Mesenchymal stem cell (in vitro differentiated cells and primary cell): ENCODE results near the gene MCRIP2.

Experiments used
- DNase-seq: peaks from one replicate; pipeline ENCODE4 v3.0.0-alpha.2; 2013
- H2AFZ ChIP-seq: one replicate; pipeline ENCODE4 v1.6.1; 2013; ENCODE audit warnings: low read depth, mild to moderate bottlenecking, control low read depth, inconsistent platforms, low read length, moderate library complexity
- H2AK5ac ChIP-seq: 2 replicates; pipeline ENCODE4 v1.6.1; 2013; ENCODE audit warnings: low read length, moderate library complexity, mild to moderate bottlenecking, inconsistent platforms; ENCODE audit not compliant: severe bottlenecking
- H2BK120ac ChIP-seq: one replicate; pipeline ENCODE4 v1.6.1; 2013; ENCODE audit warnings: low read depth, mild to moderate bottlenecking, inconsistent platforms, low read length, moderate library complexity
- H2BK12ac ChIP-seq, 2 experiments: one replicate each; pipeline ENCODE4 v1.6.1; 2013; ENCODE audit warnings: inconsistent platforms in 2 of 2, low read length in 2 of 2, mild to moderate bottlenecking in 2 of 2, moderate library complexity in 2 of 2, control low read depth in 1 of 2
- H2BK15ac ChIP-seq: one replicate; pipeline ENCODE4 v1.6.1; 2013; ENCODE audit warnings: mild to moderate bottlenecking, low read depth, inconsistent platforms; ENCODE audit not compliant: poor library complexity, severe bottlenecking
- H2BK5ac ChIP-seq: 2 replicates; pipeline ENCODE4 v1.6.1; 2013; ENCODE audit warnings: low read depth, mild to moderate bottlenecking, low read length, control low read depth, inconsistent platforms; ENCODE audit not compliant: poor library complexity, severe bottlenecking
- H3K14ac ChIP-seq, 2 experiments: one replicate each; pipeline ENCODE4 v1.6.1; 2013; ENCODE audit warnings: inconsistent platforms in 2 of 2, low read length in 2 of 2, control low read depth in 1 of 2, mild to moderate bottlenecking in 1 of 2, moderate library complexity in 1 of 2
- H3K18ac ChIP-seq, 2 experiments: one replicate each; pipeline ENCODE4 v1.6.1; 2013; ENCODE audit warnings: inconsistent platforms in 2 of 2, low read length in 2 of 2, control low read depth in 1 of 2, low read depth in 1 of 2, mild to moderate bottlenecking in 1 of 2
- H3K23ac ChIP-seq, 2 experiments: one replicate each; pipeline ENCODE4 v1.6.1; 2013; ENCODE audit warnings: inconsistent platforms in 2 of 2, low read length in 2 of 2, mild to moderate bottlenecking in 2 of 2, moderate library complexity in 2 of 2, control low read depth in 1 of 2
- H3K27ac ChIP-seq: 2 replicates; pipeline ENCODE4 v1.5.1; 2013; ENCODE audit warnings: mild to moderate bottlenecking, moderate library complexity, low read length, control low read depth, inconsistent platforms; ENCODE audit not compliant: poor library complexity, severe bottlenecking
- H3K27me3 ChIP-seq, 2 experiments: 2 replicates each; pipeline versions ENCODE4 v1.6.1 to v1.7.0; 2013; ENCODE audit warnings: low read length in 2 of 2, mild to moderate bottlenecking in 2 of 2, moderate library complexity in 2 of 2, control low read depth in 1 of 2, inconsistent platforms in 1 of 2; ENCODE audit not compliant: control insufficient read depth in 1 of 2, insufficient read depth in 1 of 2
- H3K36me3 ChIP-seq, 2 experiments: 2 replicates each; pipeline versions ENCODE4 v1.6.1 to v1.7.0; 2013; ENCODE audit warnings: low read length in 2 of 2, control low read depth in 1 of 2, inconsistent platforms in 1 of 2, low read depth in 1 of 2, mild to moderate bottlenecking in 1 of 2; ENCODE audit not compliant: insufficient read depth in 2 of 2, control insufficient read depth in 1 of 2
- H3K4ac ChIP-seq, 2 experiments: one replicate each; pipeline ENCODE4 v1.6.1; 2013; ENCODE audit warnings: inconsistent platforms in 2 of 2, low read length in 2 of 2, mild to moderate bottlenecking in 2 of 2, moderate library complexity in 2 of 2, control low read depth in 1 of 2, low read depth in 1 of 2
- H3K4me1 ChIP-seq: 2 replicates; pipeline ENCODE4 v1.6.1; 2013; ENCODE audit warnings: low read depth, low read length, control low read depth; ENCODE audit not compliant: control insufficient read depth, insufficient read depth
- H3K4me2 ChIP-seq: 2 replicates; pipeline ENCODE4 v1.6.1; 2013; ENCODE audit warnings: low read length, mild to moderate bottlenecking, inconsistent platforms; ENCODE audit not compliant: poor library complexity, severe bottlenecking
- H3K4me3 ChIP-seq, 2 experiments: 2 replicates each; pipeline versions ENCODE4 v1.5.1 to v1.7.0; 2013; ENCODE audit warnings: low read length in 2 of 2, mild to moderate bottlenecking in 2 of 2, control low read depth in 1 of 2, low read depth in 1 of 2; ENCODE audit not compliant: insufficient read depth in 1 of 2
- H3K79me1 ChIP-seq: replicated peaks from 2 replicates; pipeline ENCODE4 v1.6.1; 2013; ENCODE audit warnings: mild to moderate bottlenecking, control low read depth, low read length, inconsistent platforms; ENCODE audit not compliant: poor library complexity, severe bottlenecking
- H3K9ac ChIP-seq: 2 replicates; pipeline ENCODE4 v1.7.0; 2013; ENCODE audit warnings: mild to moderate bottlenecking, low read length, moderate library complexity
- H3K9me3 ChIP-seq: 2 replicates; pipeline ENCODE4 v1.7.0; 2013; ENCODE audit warnings: mild to moderate bottlenecking, low read length; ENCODE audit not compliant: control insufficient read depth
- H4K8ac ChIP-seq: one replicate; pipeline ENCODE4 v1.6.1; 2013; ENCODE audit warnings: inconsistent platforms, mild to moderate bottlenecking, low read length, moderate library complexity
- H4K91ac ChIP-seq: one replicate; pipeline ENCODE4 v1.6.1; 2013; ENCODE audit warnings: mild to moderate bottlenecking, low read length, inconsistent platforms
- WGBS: methylation state at CpG from one replicate; pipeline ENCODE4 v1.1.7; 2013; ENCODE audit warnings: mixed read lengths; 5-methylcytosine and 5-hydroxymethylcytosine counted together

The MCRIP2 gene

GRCh38 chr16:644556-644955 lies 2.9 kb downstream of the MCRIP2 start:
- H2AFZ ChIP-seq: no peak overlapping the region
- H4K8ac ChIP-seq: no peak overlapping the region
- H3K9me3 ChIP-seq: no peaks in the 10 kb centered on the region
- no peak overlapping the region for H3K14ac ChIP-seq
- no peak overlapping the region for H3K4me2 ChIP-seq
- no peak overlapping the region for H3K18ac ChIP-seq
- no peak overlapping the region for H2AK5ac ChIP-seq
- H3K9ac ChIP-seq: no peak overlapping the region
- H2BK12ac ChIP-seq: no peak overlapping the region
- H3K27ac ChIP-seq: no peak overlapping the region
- H3K4me1 ChIP-seq: peaks cover 63% of the 10 kb centered on the region
- no peaks in the 10 kb centered on the region for H3K27me3 ChIP-seq
- 96% methylated on average over 12 of the region's 12 CpGs for WGBS
- no peak overlapping the region for H2BK15ac ChIP-seq
- no peak overlapping the region for H4K91ac ChIP-seq
- peaks cover 37% of the 10 kb centered on the region for H3K79me1 ChIP-seq
- no peak overlapping the region for H2BK5ac ChIP-seq
- no peak for DNase-seq
- no peak overlapping the region for H2BK120ac ChIP-seq
- H3K36me3 ChIP-seq: peaks cover 0 to 27% of the 10 kb centered on the region in 2 experiments
- H3K4me3 ChIP-seq: no peak overlapping the region
- H3K4ac ChIP-seq: no peak overlapping the region
- no peak overlapping the region for H3K23ac ChIP-seq

- H3K18ac ChIP-seq: no peak overlapping the region
- peaks cover 0 to 34% of the 10 kb centered on the region in 2 experiments for H3K36me3 ChIP-seq
- H2AK5ac ChIP-seq: no peak overlapping the region
- H2BK5ac ChIP-seq: no peak overlapping the region
- H3K4me3 ChIP-seq: no peak overlapping the region
- H2BK15ac ChIP-seq: no peak overlapping the region
- WGBS: 91% methylated on average over 27 of the region's 32 CpGs
- H3K27me3 ChIP-seq: no peaks in the 10 kb centered on the region
- no peaks in the 10 kb centered on the region for H3K9me3 ChIP-seq
- no peak overlapping the region for H3K23ac ChIP-seq
- no peak overlapping the region for H3K4ac ChIP-seq
- H2AFZ ChIP-seq: no peak overlapping the region
- no peak overlapping the region for H4K91ac ChIP-seq
- H2BK12ac ChIP-seq: no peak overlapping the region
- no peak overlapping the region for H3K4me2 ChIP-seq
- no peak overlapping the region for H3K14ac ChIP-seq
- H3K27ac ChIP-seq: no peak overlapping the region
- H3K4me1 ChIP-seq: peaks cover 64% of the 10 kb centered on the region
- H4K8ac ChIP-seq: peak overlapping the region; percentile 3
- no peak overlapping the region for H2BK120ac ChIP-seq
- DNase-seq: no peak
- peak overlapping the region; percentile 15 for H3K9ac ChIP-seq
- peaks cover 40% of the 10 kb centered on the region for H3K79me1 ChIP-seq
These were observed 4.4 kb downstream of the MCRIP2 start for GRCh38 chr16:645852-646678.

- H2AK5ac ChIP-seq: no peak overlapping the region
- no peak overlapping the region for H3K14ac ChIP-seq
- H3K4ac ChIP-seq: no peak overlapping the region
- no peak overlapping the region for H2BK5ac ChIP-seq
- H2BK15ac ChIP-seq: no peak overlapping the region
- no peak overlapping the region for H2BK120ac ChIP-seq
- H2AFZ ChIP-seq: no peak overlapping the region
- no peak overlapping the region for H4K8ac ChIP-seq
- H3K4me1 ChIP-seq: peaks cover 58% of the 10 kb centered on the region
- no peak overlapping the region for H3K4me2 ChIP-seq
- no peak overlapping the region for H3K27ac ChIP-seq
- no peak overlapping the region for H3K18ac ChIP-seq
- 95% methylated on average over 22 of the region's 22 CpGs for WGBS
- H3K79me1 ChIP-seq: peaks cover 42% of the 10 kb centered on the region
- no peak overlapping the region for H2BK12ac ChIP-seq
- H3K4me3 ChIP-seq: peak overlapping the region in 1 of 2 experiments; percentile 27
- no peak overlapping the region for H3K9ac ChIP-seq
- H4K91ac ChIP-seq: no peak overlapping the region
- DNase-seq: no peak
- no peak overlapping the region for H3K23ac ChIP-seq
- H3K36me3 ChIP-seq: peaks cover 0 to 41% of the 10 kb centered on the region in 2 experiments
- no peaks in the 10 kb centered on the region for H3K9me3 ChIP-seq
- H3K27me3 ChIP-seq: no peaks in the 10 kb centered on the region
These were observed 5.1 kb downstream of the MCRIP2 start for GRCh38 chr16:646679-647172.

DNA sequence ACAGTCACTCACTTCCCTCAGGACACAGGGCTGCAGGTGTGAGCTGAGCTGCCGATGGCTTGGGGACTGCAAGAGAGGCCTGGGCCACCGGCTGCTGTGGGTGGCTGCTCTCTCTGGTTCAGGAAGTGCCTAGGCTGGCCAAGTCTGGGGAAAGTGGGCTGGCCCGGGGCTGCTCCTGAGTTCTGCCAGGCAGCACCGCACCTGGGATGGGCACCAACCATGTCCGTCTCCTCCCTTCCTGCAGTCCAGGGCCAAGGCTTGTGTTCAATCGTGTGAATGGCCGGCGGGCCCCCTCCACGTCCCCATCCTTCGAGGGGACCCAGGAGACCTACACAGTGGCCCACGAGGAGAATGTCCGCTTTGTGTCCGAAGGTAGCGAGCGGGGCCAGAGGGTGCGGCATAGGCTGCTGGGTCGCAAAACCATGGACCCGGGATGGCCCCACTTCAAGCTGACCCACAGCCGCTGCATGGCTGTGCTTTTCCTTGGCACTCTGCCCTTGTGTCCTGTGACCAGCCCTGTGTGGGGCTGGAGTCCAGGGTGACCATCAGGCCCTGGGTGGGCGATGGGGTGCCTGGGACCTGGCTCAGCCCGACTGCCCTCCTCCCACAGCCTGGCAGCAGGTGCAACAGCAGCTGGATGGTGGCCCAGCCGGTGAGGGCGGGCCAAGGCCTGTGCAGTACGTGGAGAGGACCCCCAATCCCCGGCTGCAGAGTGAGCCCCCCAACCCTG lies 5.7 kb downstream of the MCRIP2 start:
- H3K4me1 ChIP-seq: peaks cover 52% of the 10 kb centered on the region
- 97% methylated on average over 21 of the region's 25 CpGs for WGBS
- DNase-seq: no peak

More for the DNA sequence above, 5.7 kb downstream of the MCRIP2 start:
- Histone ChIP-seq H2BK12ac (no peak overlapping the region), H2AK5ac (no peak overlapping the region), H2BK120ac (no peak overlapping the region), H3K4ac (no peak overlapping the region), H3K9ac (no peak overlapping the region), H2BK5ac (no peak overlapping the region), H3K27ac (no peak overlapping the region), H2AFZ (no peak overlapping the region), H3K79me1 (peaks cover 42% of the 10 kb centered on the region), H3K18ac (no peak overlapping the region), H3K4me2 (no peak overlapping the region), H2BK15ac (no peak overlapping the region), H3K27me3 (no peaks in the 10 kb centered on the region), H3K14ac (no peak overlapping the region), H4K91ac (no peak overlapping the region), H3K4me3 (no peak overlapping the region), H3K36me3 (peaks cover 0 to 47% of the 10 kb centered on the region in 2 experiments), H3K9me3 (no peaks in the 10 kb centered on the region), H3K23ac (no peak overlapping the region), H4K8ac (peak overlapping the region; percentile 27)
